Activated CD8-positive, alpha-beta memory T cell treated with anti-CD3 and anti-CD28 coated beads for 36 hours (primary cell): ENCODE measurements around the gene CLIP4. TPM values are rescaled to one million over a fixed set of nuclear protein-coding genes. Genes with fewer than 3 reads are reported as not detected.
"Not testable (repeated sequence)": the region's sequence is repeated elsewhere in the genome, so short reads cannot be mapped to it uniquely, and the experiment has no call there.

Experiments used
- CTCF ChIA-PET: fragments of 350-600 bp; sonication (Branson Sonifier 250); formaldehyde crosslinking; loops from one replicate; lab custom pipeline; 2021; ENCODE audit warnings: antibody characterized with exemption; lab: Charles Lee
- POLR2A ChIA-PET: fragments of 350-600 bp; sonication (Branson Sonifier 250); formaldehyde crosslinking; loops from one replicate; lab custom pipeline; 2021; ENCODE audit warnings: antibody characterized with exemption; lab: Charles Lee
- total RNA-seq, 2 experiments: library from RNA; stranded (reverse); gene quantifications; one replicate each; pipeline ENCODE4 v1.2.3, GENCODE V29; 2021

CLIP4 gene
- total RNA-seq, 2 experiments from 2014 or later: 18.5 to 21.5 TPM

DNA sequence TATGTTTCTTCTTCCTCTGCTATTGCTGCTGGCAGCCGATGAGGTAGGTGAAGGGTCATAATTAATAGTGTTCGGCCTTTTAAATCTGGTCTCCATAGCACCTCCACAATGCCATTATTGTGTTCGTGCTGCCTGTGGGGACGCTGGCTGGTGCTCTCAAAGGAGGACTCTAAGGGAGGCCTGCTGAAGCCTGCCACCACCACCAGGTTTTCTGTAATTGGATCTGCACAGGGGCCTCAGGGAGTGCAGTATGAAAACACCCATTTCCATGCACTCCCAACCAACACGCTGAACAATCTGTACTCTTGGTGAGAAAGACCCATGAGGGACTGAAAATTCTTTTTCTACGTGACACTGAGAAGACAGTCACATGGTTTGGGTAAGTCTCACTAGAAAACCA lies 17.6 kb upstream of the CLIP4 start:
- ChIA-PET POLR2A (no interaction called here), CTCF (no interaction called here)

DNA sequence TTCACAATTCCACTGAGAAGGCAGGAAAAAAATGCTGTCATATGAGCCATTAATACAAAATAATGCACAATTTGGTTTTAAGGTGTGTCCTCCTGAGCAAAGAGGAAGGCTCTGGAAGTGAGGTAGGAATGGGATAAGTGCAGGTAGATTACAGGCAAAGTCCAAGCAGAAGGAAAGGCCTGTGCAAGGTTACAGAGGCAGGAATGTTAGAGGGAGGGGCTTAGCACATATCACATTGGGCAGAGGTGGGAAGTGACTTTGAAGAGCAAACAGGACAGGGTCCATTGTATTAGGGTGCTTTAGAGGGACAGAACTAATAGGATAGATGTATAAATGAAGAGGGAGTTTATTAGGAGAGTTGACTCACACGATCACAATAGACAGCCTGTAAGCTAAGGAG lies 14.7 kb upstream of the CLIP4 start:
- CTCF ChIA-PET: interaction anchor here (0.6 kb wide), 1 partner anchor 9 kb away, joined by 3 read pairs; no protein-coding TSS in a partner anchor
- POLR2A ChIA-PET: no interaction called here

- POLR2A ChIA-PET: no interaction called here
- CTCF ChIA-PET: no interaction called here
Observed at GRCh38 chr2:29104688-29105087, 10.5 kb upstream of the CLIP4 start.

- POLR2A ChIA-PET: no interaction called here
- CTCF ChIA-PET: no interaction called here
Observed at GRCh38 chr2:29105375-29105774, 9.8 kb upstream of the CLIP4 start.

DNA sequence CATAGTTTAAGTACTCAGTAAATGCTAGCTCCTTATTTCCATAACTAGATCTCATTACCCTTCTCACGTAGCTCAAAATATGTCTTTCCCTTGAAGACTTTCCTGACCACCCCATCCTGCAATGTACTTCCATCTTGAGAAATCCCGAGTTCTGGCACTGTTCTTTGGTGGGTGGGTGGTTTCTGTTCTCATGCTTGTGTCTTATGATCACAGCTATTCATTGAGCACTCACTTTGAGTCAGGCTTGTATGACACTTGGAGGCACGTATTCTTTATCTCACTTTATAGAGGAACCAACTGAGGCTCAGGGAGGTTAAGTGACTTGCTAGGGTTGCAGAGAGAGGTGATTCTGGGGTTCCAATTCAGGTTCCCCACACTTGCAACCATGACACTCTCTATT lies 9.0 kb upstream of the CLIP4 start:
- CTCF ChIA-PET: no interaction called here
- POLR2A ChIA-PET: no interaction called here

GRCh38 chr2:29106980-29107388 lies 8.2 kb upstream of the CLIP4 start:
- ChIA-PET POLR2A (no interaction called here), CTCF (no interaction called here)

GRCh38 chr2:29107547-29107946 lies 7.7 kb upstream of the CLIP4 start:
- POLR2A ChIA-PET, CTCF ChIA-PET: not testable (repeated sequence)

GRCh38 chr2:29108225-29108624 lies 7.0 kb upstream of the CLIP4 start:
- ChIA-PET CTCF (no interaction called here), POLR2A (no interaction called here)

GRCh38 chr2:29109246-29109645 lies 6.0 kb upstream of the CLIP4 start:
- ChIA-PET CTCF (no interaction called here), POLR2A (no interaction called here)

- CTCF ChIA-PET: no interaction called here
Observed at GRCh38 chr2:29110916-29111535, 4.2 kb upstream of the CLIP4 start.

GRCh38 chr2:29112379-29112778 lies 2.8 kb upstream of the CLIP4 start:
- ChIA-PET CTCF (no interaction called here), POLR2A (no interaction called here)

More at GRCh38 chr2:29110916-29111535, 4.2 kb upstream of the CLIP4 start:
- POLR2A ChIA-PET: no interaction called here

GRCh38 chr2:29113027-29113686 lies 2.1 kb upstream of the CLIP4 start:
- CTCF ChIA-PET: interaction anchor here (1.0 kb wide), 1 partner anchor 98 kb away, joined by 4 read pairs; no protein-coding TSS in a partner anchor
- POLR2A ChIA-PET: interaction anchor here (1.0 kb wide), 1 partner anchor 17 kb away, joined by 4 read pairs; no protein-coding TSS in a partner anchor

DNA sequence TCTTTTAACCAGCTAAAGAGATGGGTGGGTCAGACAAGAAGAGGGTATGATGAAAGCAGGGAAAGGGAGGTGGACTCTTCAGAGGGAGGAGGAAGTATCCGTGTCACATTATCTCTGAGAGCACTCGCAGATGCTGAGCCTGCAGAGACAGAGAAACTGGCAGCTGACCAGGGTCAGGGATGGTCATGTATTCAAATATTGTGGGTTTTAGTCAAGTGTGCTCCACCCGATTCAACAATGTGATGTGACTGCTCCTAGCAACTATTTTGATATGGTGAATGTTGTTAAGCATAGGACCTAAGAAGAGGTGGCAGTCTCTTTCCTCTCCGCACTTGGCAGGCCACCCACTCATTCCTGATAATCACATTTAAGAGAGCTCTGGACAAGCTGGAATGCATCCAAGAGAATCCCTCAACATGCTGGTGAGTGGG lies 1.3 kb upstream of the CLIP4 start:
- ChIA-PET POLR2A (interaction anchor here (1.0 kb wide), 1 partner anchor 16 kb away, joined by 4 read pairs; no protein-coding TSS in a partner anchor), CTCF (interaction anchor here (1.0 kb wide), 1 partner anchor 99 kb away, joined by 4 read pairs; no protein-coding TSS in a partner anchor)

GRCh38 chr2:29114586-29114945 lies 649 bp upstream of the CLIP4 start:
- ChIA-PET CTCF (no interaction called here), POLR2A (no interaction called here)

DNA sequence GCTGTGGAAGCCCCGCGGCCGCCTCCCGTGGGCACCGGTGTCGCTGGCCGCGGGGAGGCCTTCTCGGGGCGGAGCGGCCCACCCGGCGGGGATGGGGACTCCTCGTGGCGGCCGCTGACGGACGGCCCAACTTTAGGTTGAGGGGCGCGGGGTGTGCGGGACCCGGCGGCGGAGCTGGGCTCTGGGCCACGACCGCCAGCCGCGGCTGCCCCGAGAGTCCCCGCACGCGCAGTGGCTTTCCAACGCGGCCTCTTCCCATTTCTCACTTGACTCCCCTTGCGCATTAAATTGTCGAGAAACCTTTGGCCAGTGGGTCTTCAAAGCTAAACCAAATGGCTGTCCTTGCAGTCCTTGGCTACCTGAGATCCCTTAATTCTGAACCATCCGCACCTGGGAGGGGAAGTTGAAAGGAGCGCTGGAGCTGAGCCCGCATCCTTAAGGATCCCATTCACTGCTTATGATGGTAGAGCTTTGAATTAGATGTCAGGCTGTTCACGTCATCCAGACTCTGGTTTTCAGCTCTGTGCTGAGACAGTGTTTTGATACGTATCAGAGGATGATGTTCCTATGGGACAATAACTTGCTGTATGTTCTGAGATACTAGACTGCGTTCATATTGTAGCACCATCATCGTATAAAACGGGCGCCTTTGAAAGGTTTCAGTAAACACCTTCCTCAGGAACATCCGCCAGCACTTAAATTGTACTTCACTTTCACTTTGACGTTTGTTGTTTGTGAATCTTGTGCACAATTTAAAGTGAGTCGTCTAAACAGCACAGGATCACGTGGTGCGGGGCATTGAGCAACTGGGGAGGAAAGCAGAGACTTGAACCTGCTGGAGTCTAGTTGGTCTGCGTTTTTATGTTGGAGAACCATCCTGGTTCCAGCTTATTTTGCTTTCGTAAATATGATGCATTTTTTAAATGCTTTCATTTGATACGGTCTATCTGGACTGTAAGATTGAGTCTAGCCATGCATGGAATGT lies 874 bp downstream of the CLIP4 start:
- CTCF ChIA-PET: interaction anchor here (0.9 to 1.9 kb wide), 2 partner anchors 14 to 135 kb away, joined by 3 to 11 read pairs; no protein-coding TSS in a partner anchor

GRCh38 chr2:29117636-29118303 lies 2.6 kb downstream of the CLIP4 start:
- CTCF ChIA-PET: interaction anchor here (1.1 kb wide), 1 partner anchor 12 kb away, joined by 3 read pairs; no protein-coding TSS in a partner anchor

More for the DNA sequence above, 874 bp downstream of the CLIP4 start:
- POLR2A ChIA-PET: interaction anchor here (0.6 to 1.5 kb wide), 5 partner anchors 14 to 104 kb away, joined by 4 to 11 read pairs (median 7); no protein-coding TSS in a partner anchor

DNA sequence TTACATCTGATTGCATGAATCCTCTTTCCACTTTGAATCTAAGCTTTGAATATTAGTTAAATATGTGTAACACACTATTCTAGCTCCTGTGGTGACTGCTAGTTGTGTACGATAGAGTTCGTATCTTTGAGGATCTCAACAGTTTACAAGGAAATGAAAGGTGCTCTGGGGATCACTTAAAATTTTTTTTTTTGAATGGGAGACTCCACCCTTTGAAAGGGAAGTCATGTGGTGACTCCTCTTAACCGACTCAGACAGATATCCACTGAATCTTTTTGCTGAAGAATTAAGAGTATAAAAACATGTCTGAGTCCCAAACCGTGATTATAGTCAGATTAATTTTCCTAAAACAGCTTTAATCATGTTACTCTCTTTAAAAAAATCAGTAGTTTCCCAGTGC lies 4.0 kb downstream of the CLIP4 start:
- CTCF ChIA-PET: interaction anchor here (0.6 to 1.1 kb wide), 2 partner anchors 11 to 161 kb away, joined by 3 read pairs; no protein-coding TSS in a partner anchor
- POLR2A ChIA-PET: no interaction called here

More at GRCh38 chr2:29117636-29118303, 2.6 kb downstream of the CLIP4 start:
- POLR2A ChIA-PET: interaction anchor here (0.7 kb wide), 1 partner anchor 1249 kb away, joined by 4 read pairs; no protein-coding TSS in a partner anchor

DNA sequence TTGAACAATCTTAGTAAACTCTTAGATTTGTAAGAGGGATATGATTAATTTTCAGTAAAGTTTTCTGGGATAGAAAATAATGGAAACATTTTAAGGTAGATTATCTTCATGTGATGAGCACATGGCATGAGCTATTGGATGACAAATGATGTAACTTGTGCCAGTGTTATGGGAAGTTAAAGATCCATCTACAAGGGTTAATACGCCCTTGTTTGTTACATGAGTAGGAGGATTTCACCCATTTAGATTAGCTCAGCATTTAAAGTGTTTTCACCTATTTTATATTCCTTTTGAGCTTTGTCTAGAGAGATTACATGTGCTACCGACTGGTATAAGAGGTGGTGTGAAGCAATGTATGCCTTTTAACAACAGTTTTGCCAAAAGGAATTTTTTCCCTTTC lies 5.6 kb downstream of the CLIP4 start:
- ChIA-PET POLR2A (interaction anchor here (0.9 to 1.2 kb wide), 3 partner anchors 9 to 110 kb away, joined by 3 to 6 read pairs (median 3); no protein-coding TSS in a partner anchor), CTCF (interaction anchor here (0.9 kb wide), 1 partner anchor 101 kb away, joined by 3 read pairs; no protein-coding TSS in a partner anchor)
